Measurements from ENCODE around the gene ENGASE.

DNA sequence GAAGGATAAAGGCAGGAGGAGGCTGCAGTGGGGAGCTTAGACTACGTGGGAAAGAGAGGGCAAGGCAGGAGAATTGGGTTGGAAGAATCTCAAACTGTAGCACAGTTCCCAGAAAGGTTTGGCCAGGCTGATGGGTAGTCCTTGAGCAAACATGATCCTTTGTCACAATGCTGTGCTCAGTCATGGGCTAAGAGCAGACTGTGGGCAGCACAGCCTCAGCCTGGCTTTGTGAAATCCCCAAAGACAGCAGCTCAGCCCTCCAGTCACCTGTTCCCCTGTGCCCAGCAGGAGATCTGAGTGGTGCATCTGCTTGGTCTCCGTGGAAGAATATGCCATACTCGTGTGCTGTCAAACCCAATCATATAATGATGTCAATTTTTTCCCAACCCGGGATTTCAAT, 10.6 kb upstream of the ENGASE start:
- TF ChIP-seq, protein P1, sequence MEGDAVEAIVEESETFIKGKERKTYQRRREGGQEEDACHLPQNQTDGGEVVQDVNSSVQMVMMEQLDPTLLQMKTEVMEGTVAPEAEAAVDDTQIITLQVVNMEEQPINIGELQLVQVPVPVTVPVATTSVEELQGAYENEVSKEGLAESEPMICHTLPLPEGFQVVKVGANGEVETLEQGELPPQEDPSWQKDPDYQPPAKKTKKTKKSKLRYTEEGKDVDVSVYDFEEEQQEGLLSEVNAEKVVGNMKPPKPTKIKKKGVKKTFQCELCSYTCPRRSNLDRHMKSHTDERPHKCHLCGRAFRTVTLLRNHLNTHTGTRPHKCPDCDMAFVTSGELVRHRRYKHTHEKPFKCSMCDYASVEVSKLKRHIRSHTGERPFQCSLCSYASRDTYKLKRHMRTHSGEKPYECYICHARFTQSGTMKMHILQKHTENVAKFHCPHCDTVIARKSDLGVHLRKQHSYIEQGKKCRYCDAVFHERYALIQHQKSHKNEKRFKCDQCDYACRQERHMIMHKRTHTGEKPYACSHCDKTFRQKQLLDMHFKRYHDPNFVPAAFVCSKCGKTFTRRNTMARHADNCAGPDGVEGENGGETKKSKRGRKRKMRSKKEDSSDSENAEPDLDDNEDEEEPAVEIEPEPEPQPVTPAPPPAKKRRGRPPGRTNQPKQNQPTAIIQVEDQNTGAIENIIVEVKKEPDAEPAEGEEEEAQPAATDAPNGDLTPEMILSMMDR (IDR thresholded peaks at IDR 0.05): no peak
- TF ChIP-seq EZH2 (IDR thresholded peaks at IDR 0.05) (no peak), EZH2phosphoT487 (IDR thresholded peaks at IDR 0.05) (no peak)

Measured in neural progenitor cell (in vitro differentiated cells).